ENCODE results near the gene TBX2. TPM values are rescaled to one million over a fixed set of nuclear protein-coding genes. Genes with fewer than 3 reads are reported as not detected.

The TBX2 gene
- total RNA-seq, 1 experiment from 2014 or later = not detected

GRCh38 chr17:61394630-61395408 lies 4.8 kb upstream of the TBX2 start:
- H3K4me2 ChIP-seq (ENCODE audit: low read depth, low read length, poor library complexity, severe bottlenecking) = no peak overlapping the region
- H3K4me3 ChIP-seq (ENCODE audit: low read length) = no peak overlapping the region
- no peaks in the 10 kb centered on the region for H3K4me1 ChIP-seq (ENCODE audit: low read length)
- H3K27ac ChIP-seq (ENCODE audit: low read length) = no peak overlapping the region
- H3K9ac ChIP-seq (ENCODE audit: low read length) = no peak overlapping the region
- no peaks in the 10 kb centered on the region for H3K36me3 ChIP-seq (ENCODE audit: insufficient read depth, low read length)
- no peak for DNase-seq
- H3K9me2 ChIP-seq (replicated peaks; ENCODE audit: insufficient read depth, low read length) = no peaks in the 10 kb centered on the region
- no peaks in the 10 kb centered on the region for H4K20me1 ChIP-seq (ENCODE audit: insufficient read depth, low read depth, low read length)
- no peaks in the 10 kb centered on the region for H3K9me3 ChIP-seq (ENCODE audit: low read length)
- no peaks in the 10 kb centered on the region for H3K27me3 ChIP-seq (ENCODE audit: low read length)
- no peaks in the 10 kb centered on the region for H3K79me2 ChIP-seq (ENCODE audit: low read length)
- no peak overlapping the region for H2AFZ ChIP-seq (ENCODE audit: low read length)

GRCh38 chr17:61395409-61395982 lies 4.1 kb upstream of the TBX2 start:
- no peak overlapping the region for H2AFZ ChIP-seq (ENCODE audit: low read length)
- no peaks in the 10 kb centered on the region for H4K20me1 ChIP-seq (ENCODE audit: insufficient read depth, low read depth, low read length)
- no peak overlapping the region for H3K4me3 ChIP-seq (ENCODE audit: low read length)
- no peaks in the 10 kb centered on the region for H3K4me1 ChIP-seq (ENCODE audit: low read length)
- H3K79me2 ChIP-seq (ENCODE audit: low read length) = no peaks in the 10 kb centered on the region
- H3K27ac ChIP-seq (ENCODE audit: low read length) = no peak overlapping the region
- no peaks in the 10 kb centered on the region for H3K9me3 ChIP-seq (ENCODE audit: low read length)
- H3K36me3 ChIP-seq (ENCODE audit: insufficient read depth, low read length) = no peaks in the 10 kb centered on the region
- DNase-seq = no peak
- no peaks in the 10 kb centered on the region for H3K9me2 ChIP-seq (replicated peaks; ENCODE audit: insufficient read depth, low read length)
- H3K4me2 ChIP-seq (ENCODE audit: low read depth, low read length, poor library complexity, severe bottlenecking) = no peak overlapping the region
- no peak overlapping the region for H3K9ac ChIP-seq (ENCODE audit: low read length)
- no peaks in the 10 kb centered on the region for H3K27me3 ChIP-seq (ENCODE audit: low read length)

- H3K9me3 ChIP-seq (ENCODE audit: low read length) = no peaks in the 10 kb centered on the region
- H3K27ac ChIP-seq (ENCODE audit: low read length) = no peak overlapping the region
- no peak overlapping the region for H3K4me3 ChIP-seq (ENCODE audit: low read length)
- no peaks in the 10 kb centered on the region for H3K36me3 ChIP-seq (ENCODE audit: insufficient read depth, low read length)
- no peak for DNase-seq
- no peaks in the 10 kb centered on the region for H3K9me2 ChIP-seq (replicated peaks; ENCODE audit: insufficient read depth, low read length)
- no peak overlapping the region for H3K4me2 ChIP-seq (ENCODE audit: low read depth, low read length, poor library complexity, severe bottlenecking)
- H4K20me1 ChIP-seq (ENCODE audit: insufficient read depth, low read depth, low read length) = no peaks in the 10 kb centered on the region
- no peak overlapping the region for H3K9ac ChIP-seq (ENCODE audit: low read length)
- no peaks in the 10 kb centered on the region for H3K4me1 ChIP-seq (ENCODE audit: low read length)
- no peaks in the 10 kb centered on the region for H3K79me2 ChIP-seq (ENCODE audit: low read length)
- no peak overlapping the region for H2AFZ ChIP-seq (ENCODE audit: low read length)
- H3K27me3 ChIP-seq (ENCODE audit: low read length) = no peaks in the 10 kb centered on the region
These were observed 3.6 kb upstream of the TBX2 start for GRCh38 chr17:61395983-61396585.

- H3K9me2 ChIP-seq (replicated peaks; ENCODE audit: insufficient read depth, low read length) = no peaks in the 10 kb centered on the region
- no peak overlapping the region for H2AFZ ChIP-seq (ENCODE audit: low read length)
- H3K27me3 ChIP-seq (ENCODE audit: low read length) = no peaks in the 10 kb centered on the region
- no peaks in the 10 kb centered on the region for H3K4me1 ChIP-seq (ENCODE audit: low read length)
- H3K4me2 ChIP-seq (ENCODE audit: low read depth, low read length, poor library complexity, severe bottlenecking) = no peak overlapping the region
- no peak overlapping the region for H3K4me3 ChIP-seq (ENCODE audit: low read length)
- H3K9me3 ChIP-seq (ENCODE audit: low read length) = no peaks in the 10 kb centered on the region
- H3K36me3 ChIP-seq (ENCODE audit: insufficient read depth, low read length) = no peaks in the 10 kb centered on the region
- no peak overlapping the region for H3K9ac ChIP-seq (ENCODE audit: low read length)
- no peak overlapping the region for H3K27ac ChIP-seq (ENCODE audit: low read length)
- no peak for DNase-seq
- H3K79me2 ChIP-seq (ENCODE audit: low read length) = no peaks in the 10 kb centered on the region
- no peaks in the 10 kb centered on the region for H4K20me1 ChIP-seq (ENCODE audit: insufficient read depth, low read depth, low read length)
These were observed 3.0 kb upstream of the TBX2 start for GRCh38 chr17:61396586-61397085.

- H3K79me2 ChIP-seq (ENCODE audit: low read length) = no peaks in the 10 kb centered on the region
- H3K9me3 ChIP-seq (ENCODE audit: low read length) = no peaks in the 10 kb centered on the region
- H3K9ac ChIP-seq (ENCODE audit: low read length) = no peak overlapping the region
- H4K20me1 ChIP-seq (ENCODE audit: insufficient read depth, low read depth, low read length) = no peaks in the 10 kb centered on the region
- H3K4me1 ChIP-seq (ENCODE audit: low read length) = no peaks in the 10 kb centered on the region
- no peaks in the 10 kb centered on the region for H3K27me3 ChIP-seq (ENCODE audit: low read length)
- no peak overlapping the region for H3K4me2 ChIP-seq (ENCODE audit: low read depth, low read length, poor library complexity, severe bottlenecking)
- H3K9me2 ChIP-seq (replicated peaks; ENCODE audit: insufficient read depth, low read length) = no peaks in the 10 kb centered on the region
- no peak overlapping the region for H2AFZ ChIP-seq (ENCODE audit: low read length)
- H3K36me3 ChIP-seq (ENCODE audit: insufficient read depth, low read length) = no peaks in the 10 kb centered on the region
- DNase-seq = no peak
- H3K4me3 ChIP-seq (ENCODE audit: low read length) = no peak overlapping the region
- no peak overlapping the region for H3K27ac ChIP-seq (ENCODE audit: low read length)
These were observed 2.4 kb upstream of the TBX2 start for GRCh38 chr17:61397086-61397842.

GRCh38 chr17:61398721-61399130 lies 917 bp upstream of the TBX2 start:
- no peak for DNase-seq
- H3K9me2 ChIP-seq (replicated peaks; ENCODE audit: insufficient read depth, low read length) = no peaks in the 10 kb centered on the region
- no peaks in the 10 kb centered on the region for H4K20me1 ChIP-seq (ENCODE audit: insufficient read depth, low read depth, low read length)
- H2AFZ ChIP-seq (ENCODE audit: low read length) = no peak overlapping the region
- no peak overlapping the region for H3K9ac ChIP-seq (ENCODE audit: low read length)
- no peaks in the 10 kb centered on the region for H3K79me2 ChIP-seq (ENCODE audit: low read length)
- no peaks in the 10 kb centered on the region for H3K9me3 ChIP-seq (ENCODE audit: low read length)
- H3K27me3 ChIP-seq (ENCODE audit: low read length) = no peaks in the 10 kb centered on the region
- H3K4me2 ChIP-seq (ENCODE audit: low read depth, low read length, poor library complexity, severe bottlenecking) = no peak overlapping the region
- no peak overlapping the region for H3K27ac ChIP-seq (ENCODE audit: low read length)
- H3K4me3 ChIP-seq (ENCODE audit: low read length) = no peak overlapping the region
- H3K4me1 ChIP-seq (ENCODE audit: low read length) = no peaks in the 10 kb centered on the region
- H3K36me3 ChIP-seq (ENCODE audit: insufficient read depth, low read length) = no peaks in the 10 kb centered on the region

GRCh38 chr17:61400066-61400716 lies 548 bp downstream of the TBX2 start:
- H3K4me3 ChIP-seq (ENCODE audit: low read length) = no peak overlapping the region
- H3K27ac ChIP-seq (ENCODE audit: low read length) = no peak overlapping the region
- no peaks in the 10 kb centered on the region for H3K79me2 ChIP-seq (ENCODE audit: low read length)
- no peaks in the 10 kb centered on the region for H3K27me3 ChIP-seq (ENCODE audit: low read length)
- no peak overlapping the region for H3K4me2 ChIP-seq (ENCODE audit: low read depth, low read length, poor library complexity, severe bottlenecking)
- H3K9me3 ChIP-seq (ENCODE audit: low read length) = no peaks in the 10 kb centered on the region
- H3K9me2 ChIP-seq (replicated peaks; ENCODE audit: insufficient read depth, low read length) = no peaks in the 10 kb centered on the region
- no peaks in the 10 kb centered on the region for H3K4me1 ChIP-seq (ENCODE audit: low read length)
- no peaks in the 10 kb centered on the region for H3K36me3 ChIP-seq (ENCODE audit: insufficient read depth, low read length)
- H3K9ac ChIP-seq (ENCODE audit: low read length) = no peak overlapping the region
- H2AFZ ChIP-seq (ENCODE audit: low read length) = no peak overlapping the region
- DNase-seq = no peak
- H4K20me1 ChIP-seq (ENCODE audit: insufficient read depth, low read depth, low read length) = no peaks in the 10 kb centered on the region
